HEK293 (cell line): ENCODE results near the gene PABPN1.

Experiments used
- AEBP2 ChIP-seq: fragments of 450-650 bp; formaldehyde crosslinking; IDR thresholded peaks from 2 replicates; pipeline ENCODE4 v1.5.1; 2016; ENCODE audit warnings: missing biosample characterization, missing genetic modification characterization, borderline replicate concordance
- BCL11A ChIP-seq: fragments of 450-650 bp; formaldehyde crosslinking; IDR thresholded peaks from 2 replicates; pipeline ENCODE4 v1.5.1; 2016; ENCODE audit warnings: low read depth, missing biosample characterization, missing genetic modification characterization
- BCL11B ChIP-seq: fragments of 450-650 bp; formaldehyde crosslinking; IDR thresholded peaks from 2 replicates; pipeline ENCODE4 v1.5.1; 2016; ENCODE audit warnings: low read depth, missing biosample characterization, missing genetic modification characterization
- FEZF1 ChIP-seq: fragments of 450-650 bp; formaldehyde crosslinking; IDR thresholded peaks from 2 replicates; pipeline ENCODE4 v1.5.1; 2016; ENCODE audit warnings: missing biosample characterization, missing genetic modification characterization
- HOXC10 ChIP-seq: sonication (generic); formaldehyde crosslinking; IDR thresholded peaks from 2 replicates; pipeline ENCODE4 v1.8.1; 2023; ENCODE audit warnings: mild to moderate bottlenecking, missing genetic modification reagents
- KLF1 ChIP-seq: fragments of 450-650 bp; formaldehyde crosslinking; IDR thresholded peaks from 2 replicates; pipeline ENCODE4 v1.5.1; 2016; ENCODE audit warnings: missing biosample characterization, missing genetic modification characterization
- PRDM1 ChIP-seq: fragments of 450-650 bp; formaldehyde crosslinking; IDR thresholded peaks from 2 replicates; pipeline ENCODE4; 2016; ENCODE audit warnings: missing biosample characterization, missing genetic modification characterization
- PRDM2 ChIP-seq: fragments of 450-650 bp; formaldehyde crosslinking; IDR thresholded peaks from 2 replicates; pipeline ENCODE4 v1.5.1; 2016; ENCODE audit warnings: missing biosample characterization, missing genetic modification characterization, borderline replicate concordance
- SP7 ChIP-seq: fragments of 450-650 bp; formaldehyde crosslinking; IDR thresholded peaks from 2 replicates; pipeline ENCODE4 v1.5.1; 2016; ENCODE audit warnings: missing biosample characterization, missing genetic modification characterization
- TRIM28 ChIP-seq: IDR thresholded peaks from 2 replicates; pipeline ENCODE4 v1.6.1; 2011; ENCODE audit warnings: low read length, control low read depth, borderline replicate concordance
- ZBTB26 ChIP-seq: fragments of 450-650 bp; formaldehyde crosslinking; optimal IDR thresholded peaks from 2 replicates; pipeline ENCODE3; 2016; ENCODE audit warnings: missing biosample characterization, mild to moderate bottlenecking, missing genetic modification characterization
- ZNF114 ChIP-seq: fragments of 450-650 bp; formaldehyde crosslinking; IDR thresholded peaks from 2 replicates; pipeline ENCODE4 v1.5.0; 2017; ENCODE audit warnings: missing biosample characterization, missing genetic modification characterization
- ZNF148 ChIP-seq: fragments of 450-650 bp; formaldehyde crosslinking; IDR thresholded peaks from 2 replicates; pipeline ENCODE4 v1.5.0; 2017; ENCODE audit warnings: missing biosample characterization, missing genetic modification characterization, borderline replicate concordance
- ZNF24 ChIP-seq: fragments of 450-650 bp; formaldehyde crosslinking; IDR thresholded peaks from 2 replicates; pipeline ENCODE4 v1.5.1; 2016; ENCODE audit warnings: missing biosample characterization, missing genetic modification characterization
- ZNF274 ChIP-seq, 2 experiments: fragments of 200-500 bp in 1 of 2; fragments of 450-650 bp in 1 of 2; sonication (Bioruptor generic) in 1 of 2; formaldehyde crosslinking in 1 of 2; IDR thresholded peaks; 2 replicates each; pipeline versions ENCODE4 v1.5.1 to v1.6.1; 2014 to 2016; ENCODE audit warnings: borderline replicate concordance in 1 of 2, inconsistent platforms in 1 of 2, low read length in 1 of 2, missing biosample characterization in 1 of 2, missing genetic modification characterization in 1 of 2
- ZNF324 ChIP-seq: fragments of 450-650 bp; formaldehyde crosslinking; IDR thresholded peaks from 2 replicates; pipeline ENCODE4 v1.5.1; 2016; ENCODE audit warnings: missing biosample characterization, missing genetic modification characterization
- ZNF560 ChIP-seq: fragments of 450-650 bp; formaldehyde crosslinking; IDR thresholded peaks from 2 replicates; pipeline ENCODE4 v1.5.1; 2017; ENCODE audit warnings: missing biosample characterization, missing genetic modification characterization, borderline replicate concordance
- ZNF571 ChIP-seq: fragments of 450-650 bp; formaldehyde crosslinking; IDR thresholded peaks from 2 replicates; pipeline ENCODE4 v1.5.0; 2017; ENCODE audit warnings: missing biosample characterization, missing genetic modification characterization
- ZNF585B ChIP-seq: fragments of 450-650 bp; formaldehyde crosslinking; IDR thresholded peaks from 2 replicates; pipeline ENCODE4 v1.5.1; 2016; ENCODE audit warnings: missing biosample characterization, missing genetic modification characterization
- ZNF664 ChIP-seq: fragments of 450-650 bp; formaldehyde crosslinking; IDR thresholded peaks from 2 replicates; pipeline ENCODE4 v1.5.1; 2016; ENCODE audit warnings: missing biosample characterization, missing genetic modification characterization
- ZNF776 ChIP-seq: fragments of 450-650 bp; formaldehyde crosslinking; IDR thresholded peaks from 2 replicates; pipeline ENCODE4 v1.5.0; 2017; ENCODE audit warnings: missing biosample characterization, missing genetic modification characterization, borderline replicate concordance
- ZNF843 ChIP-seq: fragments of 450-650 bp; formaldehyde crosslinking; IDR thresholded peaks from 2 replicates; pipeline ENCODE4 v1.5.1; 2016; ENCODE audit warnings: missing biosample characterization, missing genetic modification characterization
- ZSCAN18 ChIP-seq: fragments of 450-650 bp; formaldehyde crosslinking; IDR thresholded peaks from 2 replicates; pipeline ENCODE4 v1.5.1; 2016; ENCODE audit warnings: missing biosample characterization, missing genetic modification characterization
- ZSCAN5A ChIP-seq: fragments of 450-650 bp; formaldehyde crosslinking; IDR thresholded peaks from 2 replicates; pipeline ENCODE4 v1.5.1; 2016; ENCODE audit warnings: missing biosample characterization, missing genetic modification characterization

Gene PABPN1

GRCh38 chr14:23320584-23321571, at the start of gene PABPN1 (continued):
- TF ChIP-seq ZNF148 (tag by site-specific recombination) (no peak), ZBTB26 (tag by site-specific recombination) (no peak), FEZF1 (tag by site-specific recombination) (peak; percentile 98), ZNF843 (tag by site-specific recombination) (no peak), BCL11B (0 out of 2 replicates have a peak, but pooled peaks have one; percentile 33), BCL11A (tag by site-specific recombination) (no peak), ZNF585B (tag by site-specific recombination) (no peak), PRDM1 (tag by site-specific recombination) (no peak), ZSCAN5A (tag by site-specific recombination) (peak; percentile 63; the same call in 1 of the 2 replicates), TRIM28 (no peak; the same call in 1 of the 2 replicates), HOXC10 (CRISPR knock-in tag) (no peak), ZSCAN18 (no peak), ZNF571 (tag by site-specific recombination) (no peak), ZNF664 (tag by site-specific recombination) (no peak), ZNF560 (no peak), ZNF324 (tag by site-specific recombination) (0 out of 2 replicates have a peak, but pooled peaks have one; percentile 18), ZNF24 (tag by site-specific recombination) (peak; percentile 80; the same call in 1 of the 2 replicates), ZNF274 (IDR thresholded peaks at IDR 0.05; ENCODE audit: low read length) (no peak), ZNF274 (tag by site-specific recombination; IDR thresholded peaks at IDR 0.05; ENCODE audit: borderline replicate concordance) (no peak), KLF1 (no peak), AEBP2 (tag by site-specific recombination) (no peak), PRDM2 (tag by site-specific recombination) (no peak), SP7 (tag by site-specific recombination) (peak; percentile 60), ZNF776 (tag by site-specific recombination) (no peak), ZNF114 (tag by site-specific recombination) (no peak)
